GM06990 (cell line): Measurements from ENCODE around the gene BCAS3.
"Not testable (repeated sequence)": the region's sequence is repeated elsewhere in the genome, so short reads cannot be mapped to it uniquely, and the experiment has no call there.

Experiments
- DNase-seq: peaks from one replicate; pipeline ENCODE4 v3.0.0-alpha.2; 2011; ENCODE audit not compliant: insufficient read length; ENCODE audit errors: extremely low read depth
- H3K27me3 ChIP-seq: replicated peaks from 2 replicates; pipeline ENCODE4 v1.6.0; 2011; ENCODE audit warnings: low read length; ENCODE audit not compliant: control insufficient read depth, insufficient read depth
- H3K36me3 ChIP-seq: 2 replicates; pipeline ENCODE4 v1.5.1; 2011; ENCODE audit warnings: low read length; ENCODE audit not compliant: control insufficient read depth, insufficient read depth
- H3K4me3 ChIP-seq: replicated peaks from 2 replicates; pipeline ENCODE4 v1.5.1; 2011; ENCODE audit warnings: low read depth, mild to moderate bottlenecking, control low read depth, low read length
- TF ChIP-seq, protein P1 (sequence below): IDR thresholded peaks from 2 replicates; pipeline ENCODE4 v1.5.1; 2011; ENCODE audit warnings: low read length, control low read depth, mild to moderate bottlenecking, inconsistent platforms; ENCODE audit not compliant: insufficient read depth, poor library complexity, severe bottlenecking

Gene BCAS3

DNA sequence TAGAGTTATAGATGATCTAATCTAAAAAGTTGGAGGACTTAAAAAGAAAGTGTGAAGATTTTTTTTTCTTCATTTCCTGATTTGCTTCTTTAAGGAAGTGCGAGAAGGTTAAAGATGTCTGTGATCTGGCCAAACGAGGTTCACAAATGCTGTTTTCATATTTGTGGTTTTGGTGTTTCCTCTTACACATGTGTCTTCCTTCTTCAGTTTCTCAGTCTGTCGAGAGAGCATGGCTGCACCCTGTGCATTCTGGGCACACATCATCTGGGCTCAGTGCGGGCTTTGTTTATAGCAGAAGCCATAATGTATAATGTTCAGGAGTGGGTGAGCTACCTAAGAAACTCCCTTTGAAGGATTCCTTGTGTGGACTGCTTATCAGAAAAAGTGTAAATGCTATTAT lies 461.6 kb downstream of the BCAS3 start:
- peak; percentile 38 for DNase-seq
- Histone ChIP-seq H3K4me3 (no peak overlapping the region), H3K36me3 (no peaks in the 10 kb centered on the region)

DNA sequence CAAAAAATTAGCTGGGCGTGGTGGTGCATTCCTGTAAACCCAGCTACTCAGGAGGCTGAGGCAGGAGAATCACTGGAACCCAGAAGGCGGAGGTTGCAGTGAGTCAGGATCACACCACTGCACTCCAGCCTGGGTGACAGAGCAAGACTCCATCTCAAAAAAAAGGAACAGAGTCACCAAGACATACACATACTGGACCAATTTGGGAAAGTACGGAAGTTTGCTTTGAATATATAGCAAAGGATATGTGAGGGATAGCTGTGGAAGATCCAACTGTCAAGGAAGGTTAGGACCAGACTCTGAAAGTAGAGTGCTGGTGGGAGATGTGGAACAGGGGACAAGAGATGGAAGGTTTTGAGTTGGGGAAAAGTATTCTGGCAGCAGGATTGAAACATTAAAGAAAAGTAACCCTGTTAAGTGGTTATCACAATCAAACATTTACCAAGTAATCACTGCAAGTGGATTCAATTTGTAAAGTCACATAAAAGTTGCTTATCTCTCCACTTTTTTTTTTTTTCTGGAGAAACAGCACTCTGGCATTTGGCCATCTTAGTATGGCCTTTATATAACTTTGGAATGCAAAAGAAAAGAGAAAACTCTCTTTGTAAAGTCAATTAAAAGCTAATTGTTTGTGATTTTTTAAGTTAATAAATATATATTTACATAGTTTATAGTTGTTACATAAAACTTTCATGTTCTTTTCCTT lies 462.6 kb downstream of the BCAS3 start:
- no peaks in the 10 kb centered on the region for H3K36me3 ChIP-seq
- TF ChIP-seq, protein P1, sequence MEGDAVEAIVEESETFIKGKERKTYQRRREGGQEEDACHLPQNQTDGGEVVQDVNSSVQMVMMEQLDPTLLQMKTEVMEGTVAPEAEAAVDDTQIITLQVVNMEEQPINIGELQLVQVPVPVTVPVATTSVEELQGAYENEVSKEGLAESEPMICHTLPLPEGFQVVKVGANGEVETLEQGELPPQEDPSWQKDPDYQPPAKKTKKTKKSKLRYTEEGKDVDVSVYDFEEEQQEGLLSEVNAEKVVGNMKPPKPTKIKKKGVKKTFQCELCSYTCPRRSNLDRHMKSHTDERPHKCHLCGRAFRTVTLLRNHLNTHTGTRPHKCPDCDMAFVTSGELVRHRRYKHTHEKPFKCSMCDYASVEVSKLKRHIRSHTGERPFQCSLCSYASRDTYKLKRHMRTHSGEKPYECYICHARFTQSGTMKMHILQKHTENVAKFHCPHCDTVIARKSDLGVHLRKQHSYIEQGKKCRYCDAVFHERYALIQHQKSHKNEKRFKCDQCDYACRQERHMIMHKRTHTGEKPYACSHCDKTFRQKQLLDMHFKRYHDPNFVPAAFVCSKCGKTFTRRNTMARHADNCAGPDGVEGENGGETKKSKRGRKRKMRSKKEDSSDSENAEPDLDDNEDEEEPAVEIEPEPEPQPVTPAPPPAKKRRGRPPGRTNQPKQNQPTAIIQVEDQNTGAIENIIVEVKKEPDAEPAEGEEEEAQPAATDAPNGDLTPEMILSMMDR: no peak
- no peak overlapping the region for H3K4me3 ChIP-seq
- no peak for DNase-seq
- H3K27me3 ChIP-seq: no peaks in the 10 kb centered on the region

More for the DNA sequence above, 461.6 kb downstream of the BCAS3 start:
- H3K27me3 ChIP-seq: no peaks in the 10 kb centered on the region
- TF ChIP-seq, protein P1: no peak

DNA sequence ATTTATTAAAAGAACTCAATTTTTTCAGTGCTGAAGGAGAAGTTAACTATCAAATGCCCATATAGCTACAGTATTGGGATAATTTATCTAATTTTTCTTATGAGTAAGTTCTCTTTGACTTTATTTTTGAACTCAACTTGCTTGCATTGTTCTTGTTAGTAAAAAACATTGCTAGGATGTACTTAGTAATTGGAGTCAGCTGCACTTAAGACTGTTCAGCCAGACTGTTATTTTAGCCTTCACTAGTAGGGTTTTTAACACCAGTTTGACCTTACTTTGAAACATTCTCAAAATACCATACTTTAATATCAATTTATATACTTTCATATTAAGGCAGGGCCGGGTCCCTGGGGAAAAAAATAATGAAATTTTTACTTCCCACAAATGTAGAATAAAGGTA lies 465.4 kb downstream of the BCAS3 start:
- TF ChIP-seq, protein P1: no peak
- H3K36me3 ChIP-seq: no peaks in the 10 kb centered on the region
- no peak for DNase-seq
- H3K27me3 ChIP-seq: no peaks in the 10 kb centered on the region
- no peak overlapping the region for H3K4me3 ChIP-seq

DNA sequence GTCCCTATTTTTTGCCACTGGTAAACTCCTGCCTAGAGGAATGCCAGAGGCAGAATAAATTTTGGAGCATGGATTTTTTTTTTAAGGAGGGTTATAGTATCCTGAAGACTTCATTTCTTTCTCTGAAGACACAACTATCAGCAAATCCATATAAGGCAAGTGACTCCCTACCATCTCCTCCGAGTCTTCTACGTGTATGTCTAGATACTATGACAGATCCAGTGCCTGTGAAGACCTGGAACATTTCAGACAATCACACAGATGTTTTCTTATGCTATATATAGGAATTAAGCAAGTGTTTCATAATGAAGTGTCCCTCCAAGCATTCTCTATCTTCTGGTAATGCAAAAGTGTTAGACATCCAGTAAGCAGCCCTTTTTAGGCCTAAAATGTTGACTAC lies 466.5 kb downstream of the BCAS3 start:
- no peak for DNase-seq
- H3K36me3 ChIP-seq: no peaks in the 10 kb centered on the region
- H3K27me3 ChIP-seq: no peaks in the 10 kb centered on the region
- TF ChIP-seq, protein P1: no peak
- H3K4me3 ChIP-seq: no peak overlapping the region

DNA sequence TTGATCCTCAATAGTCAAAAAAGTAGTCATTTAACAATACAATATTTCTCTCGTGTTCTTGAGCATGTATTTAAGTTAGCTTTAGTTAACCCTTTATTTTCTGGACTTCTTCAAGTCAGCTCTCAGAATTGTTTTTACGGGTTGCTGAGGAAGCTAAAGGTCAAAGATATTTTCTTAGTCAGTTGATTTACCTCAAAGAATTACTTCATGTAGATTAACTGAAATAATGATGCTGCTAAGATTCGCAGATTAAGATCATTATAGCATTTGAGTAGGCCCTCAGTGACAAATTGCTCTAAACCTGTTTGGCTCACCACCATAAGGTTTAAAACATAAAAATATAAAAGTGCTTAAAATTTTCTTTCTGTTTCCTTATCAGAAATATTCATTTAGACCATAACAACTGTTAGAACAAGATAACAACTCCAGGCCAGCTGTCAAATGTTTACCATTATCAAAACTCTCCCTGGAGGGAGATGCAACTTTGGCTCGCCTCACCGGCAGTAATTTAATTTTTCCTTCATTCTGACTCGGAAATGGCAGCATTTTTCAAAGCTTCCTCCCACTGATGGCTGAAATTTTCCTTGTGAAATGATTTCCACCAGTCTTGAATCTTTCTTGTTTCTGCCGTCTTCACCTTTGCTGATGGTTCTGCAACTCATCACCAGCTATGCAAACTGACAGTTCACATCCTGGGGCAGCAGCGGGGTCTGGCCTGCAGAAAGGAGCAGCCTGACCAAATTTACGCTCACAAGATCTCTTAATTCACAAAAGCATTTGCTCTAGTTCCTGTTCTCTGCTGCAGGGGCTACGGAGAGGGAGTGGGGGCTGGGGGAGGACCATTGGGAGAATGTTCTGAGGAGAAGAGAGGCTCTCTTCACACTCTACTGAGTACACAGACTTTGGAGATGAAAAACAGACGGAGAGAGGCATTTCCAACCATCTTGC lies 467.2 kb downstream of the BCAS3 start:
- TF ChIP-seq, protein P1: no peak
- no peaks in the 10 kb centered on the region for H3K36me3 ChIP-seq
- DNase-seq: no peak
- H3K4me3 ChIP-seq: no peak overlapping the region
- H3K27me3 ChIP-seq: no peaks in the 10 kb centered on the region

DNA sequence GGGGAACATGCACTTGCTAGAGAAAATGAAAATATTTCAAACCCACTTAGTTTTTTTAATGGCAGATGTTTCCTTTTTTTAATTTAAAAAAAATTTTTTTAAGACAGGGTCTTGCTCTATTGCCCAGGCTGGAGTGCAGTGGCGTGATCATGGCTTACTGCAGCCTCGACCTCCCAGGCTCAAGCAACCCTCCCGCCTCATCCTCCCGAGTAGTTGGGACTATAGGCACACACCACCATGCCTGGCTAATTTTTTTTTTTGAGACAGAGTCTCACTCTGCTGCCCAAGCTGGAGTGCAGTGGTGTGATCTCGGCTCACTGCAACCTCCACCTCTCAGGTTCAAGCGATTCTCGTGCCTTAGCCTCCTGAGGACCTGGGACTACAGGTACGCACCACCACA lies 469.2 kb downstream of the BCAS3 start:
- DNase-seq, H3K27me3 ChIP-seq, H3K36me3 ChIP-seq, H3K4me3 ChIP-seq: not testable (repeated sequence)
